Uterus (tissue), 2 donors: ENCODE measurements around the gene PTCSC3.

ENCODE experiments used
- CTCF ChIP-seq, 4 experiments: fragments of 200-600 bp in 2 of 4; fragments of 450-650 bp in 2 of 4; sonication (generic) in 2 of 4; IDR thresholded peaks; one replicate each; pipeline ENCODE4 v1.5.1; 2016 to 2019; ENCODE audit warnings: antibody characterized with exemption in 4 of 4, mild to moderate bottlenecking in 2 of 4, moderate library complexity in 1 of 4
- POLR2A ChIP-seq, 2 donors: fragments of 450-650 bp; IDR thresholded peaks; one replicate each; pipeline ENCODE4 v1.6.1; 2016; ENCODE audit warnings: antibody characterized with exemption in 2 of 2, mild to moderate bottlenecking in 1 of 2, moderate library complexity in 1 of 2

GRCh38 chr14:36224176-36224575 is 47.7 kb upstream of the PTCSC3 start:
- TF ChIP-seq CTCF (IDR thresholded peaks at IDR 0.05): no peak
- no peak for TF ChIP-seq POLR2A (IDR thresholded peaks at IDR 0.05)
